ENCODE measurements around the gene GPRC5C. TPM values are rescaled to one million over a fixed set of nuclear protein-coding genes. Genes with fewer than 3 reads are reported as not detected.
A peak's percentile ranks its signal among the peaks of the same experiment; 100 is the strongest.

Gene GPRC5C
- total and polyA plus RNA-seq, 7 donors, result 6.1 to 78.1 (median 16.9) TPM

GRCh38 chr17:74433421-74434121 lies 1.7 kb downstream of the GPRC5C start:
- H3K36me3 ChIP-seq, result no peaks in the 10 kb centered on the region
- DNase-seq, result no peak
- intact Hi-C loops (cut with DNase I), result no loop called here
- H3K9me3 ChIP-seq, result peaks cover 0 to 5% (median 0%) of the 10 kb centered on the region in 4 donors
- TF ChIP-seq POLR2AphosphoS5 (IDR thresholded peaks at IDR 0.05) (no peak), POLR2A (IDR thresholded peaks at IDR 0.05) (no peak), CTCF (IDR thresholded peaks at IDR 0.05) (no peak), EP300 (IDR thresholded peaks at IDR 0.05) (no peak)
- H3K27ac ChIP-seq, result peak overlapping the region in 2 of 4 donors; percentile 18 to 85
- H3K4me1 ChIP-seq, result peaks cover 0 to 34% (median 23%) of the 10 kb centered on the region in 4 donors
- H3K27me3 ChIP-seq, result peaks cover 0 to 11% (median 0%) of the 10 kb centered on the region in 3 donors
- peak overlapping the region in 2 of 4 donors; percentile 55 to 61 for H3K4me3 ChIP-seq
- 67 to 69% methylated on average over 17 of the region's 17 CpGs for WGBS, 2 donors

- H3K9me3 ChIP-seq, result peaks cover 0 to 5% (median 0%) of the 10 kb centered on the region in 4 donors
- WGBS, 2 donors, result 45 to 74% methylated on average over 5 of the region's 5 CpGs
- intact Hi-C loops (cut with DNase I), result no loop called here
- no peak overlapping the region for H3K27ac ChIP-seq
- H3K27me3 ChIP-seq, result peaks cover 0 to 11% (median 0%) of the 10 kb centered on the region in 3 donors
- no peak overlapping the region for H3K4me3 ChIP-seq
- TF ChIP-seq POLR2A (IDR thresholded peaks at IDR 0.05) (no peak), POLR2AphosphoS5 (IDR thresholded peaks at IDR 0.05) (no peak), CTCF (IDR thresholded peaks at IDR 0.05) (no peak), EP300 (IDR thresholded peaks at IDR 0.05) (no peak)
- DNase-seq, result no peak
- H3K36me3 ChIP-seq, result peaks cover 0 to 12% (median 0%) of the 10 kb centered on the region in 4 donors
- H3K4me1 ChIP-seq, result peaks cover 0 to 24% (median 16%) of the 10 kb centered on the region in 4 donors
Observed at GRCh38 chr17:74435775-74436359, 4.0 kb downstream of the GPRC5C start.

DNA sequence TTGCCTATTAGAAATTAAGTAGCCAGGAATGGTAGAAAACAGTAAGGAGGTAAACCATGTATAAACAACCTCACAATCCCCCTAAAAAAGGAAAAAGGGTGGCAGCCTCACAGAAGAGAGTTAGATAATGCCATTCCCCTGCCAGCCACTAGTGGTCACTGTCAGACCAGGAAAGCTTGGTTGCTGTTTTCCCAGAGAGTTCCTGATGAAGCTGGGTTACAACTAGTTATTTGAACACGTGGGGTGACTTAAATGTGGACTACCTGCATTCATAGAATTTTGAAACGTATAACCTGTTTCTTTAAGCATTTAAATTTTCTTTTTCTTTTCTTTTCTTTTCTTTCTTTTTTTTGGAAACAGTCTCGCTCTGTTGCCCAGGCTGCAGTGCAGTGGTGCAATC lies 5.8 kb downstream of the GPRC5C start:
- Histone ChIP-seq H3K9me3 (peaks cover 0 to 5% (median 0%) of the 10 kb centered on the region in 4 donors), H3K4me1 (peaks cover 0 to 14% (median 10%) of the 10 kb centered on the region in 4 donors), H3K4me3 (no peak overlapping the region), H3K36me3 (peaks cover 0 to 12% (median 0%) of the 10 kb centered on the region in 4 donors), H3K27me3 (peaks cover 0 to under 1% (median 0%) of the 10 kb centered on the region in 3 donors), H3K27ac (no peak overlapping the region)
- TF ChIP-seq POLR2A (IDR thresholded peaks at IDR 0.05), result no peak
- TF ChIP-seq CTCF (IDR thresholded peaks at IDR 0.05), result peak in 3 of 4 experiments; percentile 17 to 46 (median 30)
- TF ChIP-seq EP300 (IDR thresholded peaks at IDR 0.05), result no peak
- TF ChIP-seq POLR2AphosphoS5 (IDR thresholded peaks at IDR 0.05), result no peak
- DNase-seq, result no peak
- intact Hi-C loops (cut with DNase I), result no loop called here
- 85 to 93% methylated on average over 3 of the region's 3 CpGs for WGBS, 2 donors

- intact Hi-C loops (cut with DNase I), result no loop called here
- H3K27ac ChIP-seq, result no peak overlapping the region
- TF ChIP-seq POLR2AphosphoS5 (IDR thresholded peaks at IDR 0.05), result no peak
Observed at GRCh38 chr17:74439691-74440567, 8.0 kb downstream of the GPRC5C start.

More at GRCh38 chr17:74439691-74440567, 8.0 kb downstream of the GPRC5C start:
- peaks cover 0 to 26% (median 24%) of the 10 kb centered on the region in 4 donors for H3K4me1 ChIP-seq
- no peak for DNase-seq
- no peak overlapping the region for H3K4me3 ChIP-seq
- 78 to 87% methylated on average over 31 of the region's 31 CpGs for WGBS, 2 donors
- no peaks in the 10 kb centered on the region for H3K27me3 ChIP-seq
- H3K36me3 ChIP-seq, result peaks cover 0 to 12% (median 0%) of the 10 kb centered on the region in 4 donors
- peaks cover 0 to 5% (median 0%) of the 10 kb centered on the region in 4 donors for H3K9me3 ChIP-seq
